Measurements from ENCODE around the gene PCSK6. TPM values are rescaled to one million over a fixed set of nuclear protein-coding genes. Genes with fewer than 3 reads are reported as not detected.

PCSK6 gene
- total RNA-seq, 4 donors from 2014 or later, result 9.7 to 20.5 (median 13.1) TPM

DNA sequence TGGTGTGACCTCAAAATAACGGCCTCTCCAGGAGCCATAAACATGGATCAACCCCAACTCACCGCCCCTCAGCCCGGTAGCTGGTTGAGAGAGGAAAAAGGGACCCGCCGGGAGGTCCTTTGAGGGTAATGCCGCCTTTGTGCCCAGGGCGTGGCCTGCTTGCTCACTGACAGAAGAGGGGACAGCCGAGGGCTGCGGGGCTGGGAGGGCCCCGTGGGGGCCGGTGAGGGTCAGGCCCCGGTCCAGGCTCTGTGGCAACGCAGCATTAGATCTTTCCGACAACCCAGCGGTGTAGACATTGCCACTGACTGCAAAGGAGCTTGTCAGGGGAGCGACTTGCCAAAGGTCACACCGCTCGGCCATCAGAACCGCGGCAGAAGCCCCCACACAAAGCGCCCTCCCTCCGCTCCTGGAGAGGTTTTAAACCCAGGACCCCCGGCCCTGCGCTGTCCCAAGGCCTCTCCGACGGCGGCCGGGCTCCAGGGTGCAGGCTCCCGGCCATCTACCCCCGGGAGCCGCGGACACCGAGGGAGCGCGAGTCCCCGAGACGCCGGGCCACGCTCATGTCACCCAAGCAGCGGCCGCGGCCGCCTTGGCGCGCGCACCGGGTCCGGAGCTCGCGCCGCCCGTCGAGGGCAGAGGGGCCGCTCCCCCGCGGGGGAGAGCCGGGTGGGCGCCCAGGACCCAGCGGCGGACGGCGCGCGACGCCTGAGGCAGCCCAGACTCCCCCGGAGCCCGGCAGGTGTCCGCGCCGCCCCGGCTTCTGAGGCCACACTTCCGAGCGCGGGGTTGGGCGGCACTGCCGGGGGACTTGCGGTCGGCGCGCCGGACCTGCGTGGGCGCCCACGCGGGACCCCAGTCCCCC, 975 bp downstream of the PCSK6 start:
- ATAC-seq (ENCODE audit: low FRiP score), result no peak
- TF ChIP-seq CTCF (IDR thresholded peaks at IDR 0.05), result no peak

DNA sequence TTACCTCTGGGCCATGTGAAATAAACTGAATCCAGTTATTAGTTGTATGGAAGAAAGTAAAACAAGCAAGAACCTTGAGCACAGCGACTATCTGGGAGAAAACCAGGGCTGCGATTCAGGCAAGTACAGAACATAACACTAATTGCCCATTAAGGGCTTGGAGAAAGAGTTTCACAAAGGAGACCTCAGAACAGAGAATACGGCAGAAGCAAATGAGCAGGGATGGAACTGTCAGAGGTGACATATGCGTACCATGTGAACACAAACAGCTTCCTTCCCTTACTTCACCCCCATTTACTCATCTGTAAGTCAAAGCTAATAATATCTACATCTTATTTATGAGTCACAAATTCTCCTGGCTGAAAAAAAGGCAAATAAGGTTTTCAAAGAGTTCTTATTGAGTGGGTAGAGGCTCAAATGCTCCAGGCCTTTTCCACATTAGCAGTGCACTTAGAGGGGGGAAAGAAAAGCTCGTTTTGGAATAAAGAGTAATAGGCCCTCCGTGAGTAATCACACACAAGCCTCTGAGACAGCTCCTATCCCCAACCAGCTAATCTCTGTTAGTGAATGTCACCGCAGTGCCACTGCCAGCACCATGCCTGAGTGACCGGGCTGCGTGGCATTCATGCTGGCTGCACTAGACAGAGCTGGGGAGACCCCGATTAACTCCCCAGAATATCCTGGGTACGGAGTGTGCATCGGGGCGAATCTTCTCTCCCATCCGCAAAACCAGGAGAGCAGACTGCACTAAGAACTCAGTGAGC, 2.6 kb downstream of the PCSK6 start:
- no peak for TF ChIP-seq CTCF (IDR thresholded peaks at IDR 0.05)
- ATAC-seq (ENCODE audit: low FRiP score), result no peak

More for the DNA sequence above, 975 bp downstream of the PCSK6 start:
- no peak for DNase-seq (ENCODE audit: low spot score)

GRCh38 chr15:101483462-101483861, 6.0 kb downstream of the PCSK6 start:
- no peak for DNase-seq (ENCODE audit: low spot score)
- TF ChIP-seq CTCF (IDR thresholded peaks at IDR 0.05), result no peak
- no peak for ATAC-seq (ENCODE audit: low FRiP score)

More for the DNA sequence above, 2.6 kb downstream of the PCSK6 start:
- no peak for DNase-seq (ENCODE audit: low spot score)

DNA sequence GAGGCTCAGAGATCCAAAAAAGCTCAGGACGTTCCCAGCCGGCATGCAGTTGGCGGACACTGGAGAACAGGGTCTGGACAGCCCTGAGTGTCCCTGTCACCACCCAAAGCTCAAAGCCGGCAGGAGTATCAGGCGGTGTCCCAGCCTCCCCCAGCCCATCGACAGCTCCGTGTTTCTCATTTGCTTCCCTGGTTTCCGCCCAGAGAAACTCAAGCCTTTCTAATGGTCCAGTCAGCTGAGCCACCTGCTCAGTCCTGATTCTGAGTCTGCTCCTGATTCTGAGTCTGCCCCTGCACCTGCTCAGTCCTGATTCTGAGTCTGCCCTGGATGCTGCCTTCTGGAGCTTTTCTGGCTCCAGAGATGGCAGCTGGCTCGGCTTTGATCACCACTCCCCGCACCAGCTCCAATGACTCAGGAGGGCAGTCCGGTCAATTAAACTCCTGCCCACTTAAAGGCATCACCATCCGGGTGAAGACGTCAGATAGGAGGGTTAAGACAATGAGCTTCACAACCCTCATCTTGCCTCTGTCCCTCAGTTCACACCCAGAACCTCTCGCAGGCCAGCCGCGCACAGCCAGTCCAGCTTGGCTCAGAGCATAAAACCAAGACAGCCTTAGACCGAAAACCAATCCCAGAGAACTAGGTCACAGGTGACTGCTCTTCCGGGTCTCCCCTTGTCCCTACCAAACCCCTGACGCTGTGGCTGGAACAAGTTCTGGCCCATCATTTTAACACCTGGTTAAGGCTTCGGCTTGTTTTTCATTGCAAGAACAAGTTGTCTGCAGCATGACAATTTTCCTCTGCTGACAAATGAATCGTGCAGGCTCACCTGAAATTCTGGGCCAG, 6.8 kb downstream of the PCSK6 start:
- no peak for DNase-seq (ENCODE audit: low spot score)
- ATAC-seq (ENCODE audit: low FRiP score), result no peak
- TF ChIP-seq CTCF (IDR thresholded peaks at IDR 0.05), result no peak

DNA sequence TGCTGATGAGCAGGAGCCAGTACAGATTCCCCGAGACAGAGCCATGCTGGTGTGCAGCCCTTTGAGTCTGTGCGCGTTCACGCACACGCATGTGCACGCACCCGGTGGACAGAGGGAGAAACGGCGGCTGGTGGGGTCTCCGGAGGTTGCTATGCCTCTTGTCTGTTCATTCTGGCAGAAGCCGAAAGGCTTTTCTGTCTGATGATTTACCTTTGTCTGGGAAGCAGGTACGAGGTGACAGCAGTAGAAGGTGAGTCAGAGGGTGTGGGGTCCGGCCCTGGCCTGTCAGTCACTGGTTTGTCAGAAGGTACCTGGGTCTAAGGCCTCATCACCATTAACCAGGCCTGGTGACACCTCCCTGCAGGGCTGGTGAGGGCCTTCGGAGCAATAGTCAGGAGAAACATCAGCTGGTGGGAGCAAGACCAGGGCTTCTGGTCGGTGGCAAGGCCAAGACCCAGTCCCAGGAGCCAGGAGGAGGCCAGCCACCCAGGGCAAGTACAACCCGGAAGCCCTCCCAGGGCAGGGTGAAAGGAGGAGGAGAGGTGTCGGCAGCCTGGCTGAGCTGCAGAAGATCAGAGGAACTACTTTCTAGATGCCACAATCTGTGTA, 7.5 kb downstream of the PCSK6 start:
- no peak for DNase-seq (ENCODE audit: low spot score)
- no peak for ATAC-seq (ENCODE audit: low FRiP score)
- no peak for TF ChIP-seq CTCF (IDR thresholded peaks at IDR 0.05)

DNA sequence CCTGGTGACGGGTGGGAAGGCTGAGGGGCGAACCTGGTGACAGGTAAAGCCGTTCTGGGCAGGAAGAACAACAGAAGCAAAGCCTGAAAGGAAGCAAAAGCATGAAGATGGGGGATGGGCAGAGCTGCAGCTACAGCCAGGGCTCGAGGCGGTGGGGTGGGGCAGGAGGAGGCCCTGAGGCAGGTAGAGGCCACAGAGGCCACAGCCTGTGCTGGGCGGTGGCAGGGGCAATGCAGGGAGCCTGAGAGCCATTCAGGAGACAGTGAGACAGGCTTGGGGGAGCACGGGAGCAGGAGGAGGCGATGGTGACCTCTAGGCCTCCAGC, 8.2 kb downstream of the PCSK6 start:
- no peak for TF ChIP-seq CTCF (IDR thresholded peaks at IDR 0.05)
- DNase-seq (ENCODE audit: low spot score) (no peak), ATAC-seq (ENCODE audit: low FRiP score) (no peak)

All from omental fat pad (tissue), 4 donors.